HG03354 (cell line): ENCODE measurements around the gene IRAK3.
"Not testable (repeated sequence)": the region's sequence is repeated elsewhere in the genome, so short reads cannot be mapped to it uniquely, and the experiment has no call there.

Source experiments
- ATAC-seq: cut with Tn5 transposase; IDR thresholded peaks from one replicate; pipeline ENCODE4 v1.9.1; 2021; ENCODE audit warnings: mild to moderate bottlenecking; ENCODE audit not compliant: unreplicated experiment, poor library complexity, severe bottlenecking

IRAK3 gene

GRCh38 chr12:66169221-66170170 is 19.5 kb upstream of the IRAK3 start, which contains the start of gene TMBIM4:
Gene TMBIM4 (minus strand): TSS chr12:66169996. CDS start chr12:66169951, 45 bp downstream.
- peak; percentile 84 for ATAC-seq

GRCh38 chr12:66170606-66171005 is 18.4 kb upstream of the IRAK3 start:
- no peak for ATAC-seq

- ATAC-seq, result not testable (repeated sequence)
Observed at GRCh38 chr12:66174391-66175325, 14.4 kb upstream of the IRAK3 start.

- ATAC-seq, result no peak
Observed at GRCh38 chr12:66176105-66176900, 12.7 kb upstream of the IRAK3 start.

- no peak for ATAC-seq
Observed at GRCh38 chr12:66182956-66183355, 6.1 kb upstream of the IRAK3 start.

- ATAC-seq, result not testable (repeated sequence)
Observed at GRCh38 chr12:66184822-66185221, 4.2 kb upstream of the IRAK3 start.

- ATAC-seq, result no peak
Observed at GRCh38 chr12:66187036-66187435, 2.0 kb upstream of the IRAK3 start.

- ATAC-seq, result no peak
Observed at GRCh38 chr12:66187821-66188220, 1.2 kb upstream of the IRAK3 start.

GRCh38 chr12:66189486-66189843 is 451 bp downstream of the IRAK3 start:
- peak; percentile 17 for ATAC-seq

GRCh38 chr12:66189889-66190288 is 875 bp downstream of the IRAK3 start:
- ATAC-seq, result no peak

- ATAC-seq, result peak; percentile 35
Observed at GRCh38 chr12:66190519-66191370, 1.7 kb downstream of the IRAK3 start.

GRCh38 chr12:66191547-66192126 is 2.6 kb downstream of the IRAK3 start:
- no peak for ATAC-seq

- no peak for ATAC-seq
Observed at GRCh38 chr12:66194122-66194521, 5.1 kb downstream of the IRAK3 start.

- peak; percentile 34 for ATAC-seq
Observed at GRCh38 chr12:66195242-66195641, 6.2 kb downstream of the IRAK3 start.

- peak; percentile 94 for ATAC-seq
Observed at GRCh38 chr12:66196806-66197205, 7.8 kb downstream of the IRAK3 start.

- ATAC-seq, result no peak
Observed at GRCh38 chr12:66197495-66197921, 8.5 kb downstream of the IRAK3 start.

GRCh38 chr12:66199141-66199540 is 10.1 kb downstream of the IRAK3 start:
- ATAC-seq, result no peak

- ATAC-seq, result no peak
Observed at GRCh38 chr12:66199831-66200509, 11.0 kb downstream of the IRAK3 start.
